ENCODE results near the gene HMX1.

- no peak for TF ChIP-seq EZH2 (IDR thresholded peaks at IDR 0.05)
- TF ChIP-seq POLR2AphosphoS5 (IDR thresholded peaks at IDR 0.05; ENCODE audit: borderline replicate concordance, low read depth, low read length) = no peak
Measured at GRCh38 chr4:8880851-8881250, 9.2 kb upstream of the HMX1 start.
